CD4-positive, alpha-beta T cell (primary cell): ENCODE data around the gene UNC13A. TPM values are rescaled to one million over a fixed set of nuclear protein-coding genes. Genes with fewer than 3 reads are reported as not detected.

Source experiments
- ATAC-seq: fragments of 200-7000 bp; cut with Tn5 transposase; one replicate; pipeline ENCODE4 v1.10.0; 2022; ENCODE audit warnings: mild to moderate bottlenecking; ENCODE audit not compliant: poor library complexity
- CTCF ChIA-PET: fragments of 350-600 bp; sonication (Branson Sonifier 250); formaldehyde crosslinking; loops from one replicate; lab custom pipeline; 2021; ENCODE audit warnings: antibody characterized with exemption, inconsistent platforms; lab: Charles Lee
- POLR2A ChIA-PET: fragments of 350-600 bp; sonication (Branson Sonifier 250); formaldehyde crosslinking; loops from one replicate; lab custom pipeline; 2021; ENCODE audit warnings: antibody characterized with exemption, inconsistent platforms; lab: Charles Lee
- DNase-seq, 14 experiments: peaks; one replicate each; pipeline ENCODE4 v3.0.0-alpha.2; 2013 to 2020; ENCODE audit warnings: mixed read lengths in 2 of 14
- H3K27ac ChIP-seq, 2 donors: one replicate each; pipeline versions ENCODE4 v1.5.1 to v1.7.0; 2013; ENCODE audit warnings: low read length in 2 of 2, low read depth in 1 of 2, mild to moderate bottlenecking in 1 of 2
- H3K27me3 ChIP-seq, 2 experiments: 1 replicate in 1 of 2; 2 replicates in 1 of 2; pipeline versions ENCODE4 v1.6.1 to v1.7.0; 2013; ENCODE audit warnings: low read length in 2 of 2, control low read depth in 1 of 2, mild to moderate bottlenecking in 1 of 2, moderate library complexity in 1 of 2; ENCODE audit not compliant: insufficient read depth in 2 of 2, control insufficient read depth in 1 of 2
- H3K36me3 ChIP-seq: one replicate; pipeline ENCODE4 v1.6.1; 2013; ENCODE audit warnings: low read length, control low read depth; ENCODE audit not compliant: insufficient read depth
- H3K4me1 ChIP-seq: one replicate; pipeline ENCODE4 v1.6.1; 2013; ENCODE audit warnings: low read length, control low read depth; ENCODE audit not compliant: insufficient read depth
- H3K4me3 ChIP-seq: one replicate; pipeline ENCODE4 v1.5.1; 2013; ENCODE audit warnings: mild to moderate bottlenecking, low read length, moderate library complexity
- H3K9me3 ChIP-seq, 2 experiments: 1 replicate in 1 of 2; 2 replicates in 1 of 2; pipeline versions ENCODE4 v1.6.1 to v1.7.0; 2013; ENCODE audit warnings: low read length in 2 of 2, mild to moderate bottlenecking in 2 of 2, control low read depth in 1 of 2, moderate library complexity in 1 of 2; ENCODE audit not compliant: control insufficient read depth in 1 of 2, insufficient read depth in 1 of 2
- H3K27ac Mint-ChIP-seq: one replicate; pipeline ENCODE4 v1.8.0; 2020; ENCODE audit warnings: mixed read lengths
- H3K27me3 Mint-ChIP-seq: one replicate; pipeline ENCODE4 v1.8.0; 2021; ENCODE audit warnings: mixed read lengths
- H3K36me3 Mint-ChIP-seq: one replicate; pipeline ENCODE4 v1.8.0; 2021; ENCODE audit warnings: low read depth, mixed read lengths
- H3K4me1 Mint-ChIP-seq: one replicate; pipeline ENCODE4 v1.8.0; 2021; ENCODE audit warnings: low read depth, mixed read lengths
- H3K4me3 Mint-ChIP-seq: one replicate; pipeline ENCODE4 v1.8.0; 2020; ENCODE audit warnings: mild to moderate bottlenecking, mixed read lengths
- H3K9me3 Mint-ChIP-seq: one replicate; pipeline ENCODE4 v1.8.0; 2020; ENCODE audit warnings: mixed read lengths
- CTCF ChIP-seq: fragments of 200-600 bp; IDR thresholded peaks from one replicate; pipeline ENCODE4 v1.8.0; 2022; ENCODE audit warnings: antibody characterized with exemption, mild to moderate bottlenecking
- intact Hi-C, 2 experiments: fragments of 100-400 bp; cut with DNase I in 1 of 2; cut with micrococcal nuclease in 1 of 2; formaldehyde crosslinking; loops; one replicate each; pipeline versions ENCODE4 v1.15.1 to v1.9.0; 2023 to 2025; cut with DNase I, micrococcal nuclease
- total RNA-seq, 174 experiments: library from RNA in 2 of 174; stranded (reverse) in 2 of 174; gene quantifications; one replicate each; pipeline ENCODE4 v1.2.3 and lab custom pipeline; 2021 to 2026

Gene UNC13A
- total RNA-seq, 2 experiments from 2014 or later = 0.11 to 0.14 TPM

- DNase-seq = no peak
Measured at GRCh38 chr19:17627161-17627560, 61.0 kb downstream of the UNC13A start.

GRCh38 chr19:17626456-17627015 lies 61.6 kb downstream of the UNC13A start:
- no peaks in the 10 kb centered on the region for H3K9me3 Mint-ChIP-seq
- H3K9me3 ChIP-seq = peaks cover 0 to 3% of the 10 kb centered on the region in 2 experiments
- no peak overlapping the region for H3K27ac ChIP-seq
- H3K27me3 ChIP-seq = no peaks in the 10 kb centered on the region
- ChIA-PET POLR2A (no interaction called here), CTCF (no interaction called here)
- no peaks in the 10 kb centered on the region for H3K4me1 Mint-ChIP-seq
- no peak for DNase-seq
- intact Hi-C loops = no loop called here
- H3K4me3 Mint-ChIP-seq = no peak overlapping the region
- H3K4me3 ChIP-seq = no peak overlapping the region
- peaks cover 10% of the 10 kb centered on the region for H3K27me3 Mint-ChIP-seq
- no peaks in the 10 kb centered on the region for H3K36me3 Mint-ChIP-seq
- no peak for TF ChIP-seq CTCF
- no peak overlapping the region for H3K27ac Mint-ChIP-seq
- no peaks in the 10 kb centered on the region for H3K36me3 ChIP-seq
- no peak for ATAC-seq
- H3K4me1 ChIP-seq = no peaks in the 10 kb centered on the region

More at GRCh38 chr19:17627161-17627560, 61.0 kb downstream of the UNC13A start:
- H3K27me3 Mint-ChIP-seq = peaks cover 9% of the 10 kb centered on the region
- Histone ChIP-seq H3K36me3 (no peaks in the 10 kb centered on the region), H3K27me3 (no peaks in the 10 kb centered on the region), H3K27ac (no peak overlapping the region), H3K9me3 (no peaks in the 10 kb centered on the region), H3K4me1 (no peaks in the 10 kb centered on the region), H3K4me3 (no peak overlapping the region)
- no peak for TF ChIP-seq CTCF
- H3K4me3 Mint-ChIP-seq = no peak overlapping the region
- H3K27ac Mint-ChIP-seq = no peak overlapping the region
- H3K9me3 Mint-ChIP-seq = no peaks in the 10 kb centered on the region
- CTCF ChIA-PET = no interaction called here
- POLR2A ChIA-PET = no interaction called here
- ATAC-seq = no peak
- H3K4me1 Mint-ChIP-seq = no peaks in the 10 kb centered on the region
- intact Hi-C loops = no loop called here
- H3K36me3 Mint-ChIP-seq = no peaks in the 10 kb centered on the region

DNA sequence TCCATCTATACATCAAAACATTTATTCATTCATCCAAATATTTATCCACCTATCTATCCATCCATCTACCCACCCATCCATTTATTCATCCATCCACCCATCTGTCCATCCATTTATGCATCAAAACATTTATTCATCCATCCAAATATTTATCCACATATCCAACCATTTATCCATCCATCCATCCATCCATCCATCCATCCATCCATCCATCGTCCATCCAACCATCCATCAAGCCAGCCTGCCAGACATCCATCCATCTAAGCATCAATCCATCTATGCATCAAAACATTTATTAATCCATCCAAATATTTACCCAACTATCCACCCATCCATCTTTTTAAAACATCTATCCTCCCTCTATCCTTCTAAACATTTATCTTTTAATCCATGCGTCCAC lies 62.2 kb downstream of the UNC13A start:
- peaks cover 0 to 6% of the 10 kb centered on the region in 2 experiments for H3K9me3 ChIP-seq
- no peaks in the 10 kb centered on the region for H3K36me3 ChIP-seq
- ATAC-seq = no peak
- Mint-ChIP-seq H3K9me3 (no peaks in the 10 kb centered on the region), H3K4me1 (no peaks in the 10 kb centered on the region), H3K36me3 (no peaks in the 10 kb centered on the region), H3K27me3 (peaks cover 15% of the 10 kb centered on the region), H3K4me3 (no peak overlapping the region), H3K27ac (no peak overlapping the region)
- H3K4me1 ChIP-seq = no peaks in the 10 kb centered on the region
- CTCF ChIA-PET = no interaction called here
- POLR2A ChIA-PET = no interaction called here
- H3K27me3 ChIP-seq = no peaks in the 10 kb centered on the region
- intact Hi-C loops = no loop called here
- DNase-seq = no peak
- no peak for TF ChIP-seq CTCF
- no peak overlapping the region for H3K4me3 ChIP-seq
- no peak overlapping the region for H3K27ac ChIP-seq
